B cell (primary cell): ENCODE measurements around the gene PTPN6. TPM values are rescaled to one million over a fixed set of nuclear protein-coding genes. Genes with fewer than 3 reads are reported as not detected.

ENCODE experiments used
- ATAC-seq: fragments of 200-7000 bp; cut with Tn5 transposase; one replicate; pipeline ENCODE4 v1.10.0; 2021; ENCODE audit warnings: low read depth, mild to moderate bottlenecking, moderate number of reproducible peaks, moderate library complexity
- CTCF ChIA-PET: fragments of 350-600 bp; sonication (Branson Sonifier 250); formaldehyde crosslinking; loops from one replicate; lab custom pipeline; 2021; ENCODE audit warnings: antibody characterized with exemption, inconsistent platforms; lab: Charles Lee
- POLR2A ChIA-PET: fragments of 350-600 bp; sonication (Branson Sonifier 250); formaldehyde crosslinking; loops from one replicate; lab custom pipeline; 2021; ENCODE audit warnings: antibody characterized with exemption; lab: Charles Lee
- DNase-seq: peaks from one replicate; pipeline ENCODE4 v3.0.0; 2013
- H2AFZ ChIP-seq: 2 replicates; pipeline ENCODE4 v1.6.1; 2012; ENCODE audit warnings: mild to moderate bottlenecking, low read depth, low read length; ENCODE audit not compliant: insufficient read depth, poor library complexity, severe bottlenecking
- H3K27ac ChIP-seq, 2 donors: 1 replicate in 1 of 2; 2 replicates in 1 of 2; pipeline ENCODE4 v1.5.1; 2012 to 2013; ENCODE audit warnings: low read length in 2 of 2, mild to moderate bottlenecking in 2 of 2, moderate library complexity in 1 of 2
- H3K27me3 ChIP-seq, 4 experiments: fragments of 200-600 bp in 1 of 4; sonication (generic) in 1 of 4; replicated peaks in 1 of 4; 1 replicate in 2 of 4; 2 replicates in 2 of 4; pipeline versions ENCODE4 v1.6.1 to v1.7.0; 2013 to 2016; ENCODE audit warnings: low read length in 3 of 4, mild to moderate bottlenecking in 2 of 4, mixed read lengths in 1 of 4, moderate library complexity in 1 of 4; ENCODE audit not compliant: insufficient read depth in 4 of 4, control insufficient read depth in 3 of 4; ENCODE audit errors: control extremely low read depth in 1 of 4
- H3K36me3 ChIP-seq, 2 experiments: replicated peaks in 1 of 2; 1 replicate in 1 of 2; 2 replicates in 1 of 2; pipeline versions ENCODE4 v1.6.1 to v1.7.1; 2013; ENCODE audit warnings: low read length in 1 of 2; ENCODE audit not compliant: insufficient read depth in 2 of 2, control insufficient read depth in 1 of 2; ENCODE audit errors: control extremely low read depth in 1 of 2, extremely low read depth in 1 of 2
- H3K4me1 ChIP-seq, 2 donors: fragments of 200-600 bp in 1 of 2; sonication (generic) in 1 of 2; 1 replicate in 1 of 2; 2 replicates in 1 of 2; pipeline versions ENCODE4 v1.5.1 to v1.6.1; 2013 to 2017; ENCODE audit warnings: low read length in 2 of 2; ENCODE audit not compliant: control insufficient read depth in 2 of 2, insufficient read depth in 2 of 2
- H3K4me2 ChIP-seq: replicated peaks from 2 replicates; pipeline ENCODE3; 2012; ENCODE audit warnings: mild to moderate bottlenecking, low read depth, low read length; ENCODE audit not compliant: poor library complexity, severe bottlenecking
- H3K4me3 ChIP-seq, 5 experiments: fragments of 200-600 bp in 1 of 5; sonication (generic) in 1 of 5; 1 replicate in 3 of 5; 2 replicates in 2 of 5; pipeline versions ENCODE4 v1.5.1 to v1.7.0; 2011 to 2016; ENCODE audit warnings: low read length in 4 of 5, mild to moderate bottlenecking in 4 of 5, low read depth in 2 of 5, control low read depth in 1 of 5, moderate library complexity in 1 of 5; ENCODE audit not compliant: insufficient read depth in 1 of 5; ENCODE audit errors: control extremely low read depth in 1 of 5, extremely low read depth in 1 of 5
- H3K79me2 ChIP-seq: fragments of 200-600 bp; sonication (generic); one replicate; pipeline ENCODE4 v1.6.0; 2016; ENCODE audit warnings: low read length; ENCODE audit not compliant: control insufficient read depth, insufficient read depth
- H3K9ac ChIP-seq: fragments of 200-600 bp; sonication (generic); 2 replicates; pipeline ENCODE4 v1.6.1; 2017; ENCODE audit warnings: mild to moderate bottlenecking, low read length, moderate library complexity
- H3K9me3 ChIP-seq, 3 donors: one replicate each; pipeline versions ENCODE4 v1.6.1 to v1.7.1; 2013; ENCODE audit warnings: low read length in 2 of 3; ENCODE audit not compliant: control insufficient read depth in 2 of 3, insufficient read depth in 1 of 3; ENCODE audit errors: control extremely low read depth in 1 of 3
- H4K20me1 ChIP-seq: 2 replicates; pipeline ENCODE4 v1.6.0; 2012; ENCODE audit warnings: mild to moderate bottlenecking, low read length; ENCODE audit not compliant: insufficient read depth, control insufficient read depth, poor library complexity, severe bottlenecking
- H3K27ac Mint-ChIP-seq: one replicate; pipeline ENCODE4 v1.8.0; 2021; ENCODE audit warnings: mixed read lengths
- H3K27me3 Mint-ChIP-seq: one replicate; pipeline ENCODE4 v1.8.0; 2021; ENCODE audit warnings: mixed read lengths
- H3K4me1 Mint-ChIP-seq: one replicate; pipeline ENCODE4 v1.8.0; 2021; ENCODE audit warnings: mixed read lengths
- H3K4me3 Mint-ChIP-seq: one replicate; pipeline ENCODE4 v1.8.0; 2021; ENCODE audit warnings: mixed read lengths
- H3K9me3 Mint-ChIP-seq: one replicate; pipeline ENCODE4 v1.8.0; 2022; ENCODE audit warnings: mixed read lengths; ENCODE audit not compliant: insufficient read depth
- EZH2 ChIP-seq: IDR thresholded peaks from 2 replicates; pipeline ENCODE4 v1.6.1; 2012; ENCODE audit warnings: borderline replicate concordance, low read depth, mild to moderate bottlenecking, moderate library complexity, low read length; ENCODE audit not compliant: insufficient read depth, poor library complexity, severe bottlenecking
- WGBS: methylation state at CpG from one replicate; pipeline ENCODE4 v1.1.5; 2013; ENCODE audit warnings: missing lambda C conversion rate; ENCODE audit not compliant: insufficient coverage; 5-methylcytosine and 5-hydroxymethylcytosine counted together
- intact Hi-C: fragments of 100-400 bp; cut with micrococcal nuclease; formaldehyde crosslinking; loops from one replicate; pipeline ENCODE4 v1.10.0; 2022
- polyA plus RNA-seq: library from polyadenylated mRNA; depleted of rRNA; stranded (reverse); fragments of >200 nt; gene quantifications from 2 replicates; pipeline ENCODE4 v1.2.3, GENCODE V29; 2012
- total RNA-seq, 2 donors: library from RNA; stranded (reverse); fragments of 120-200 nt in 1 of 2; gene quantifications; 1 replicate in 1 of 2; 2 replicates in 1 of 2; pipeline versions ENCODE4 v1.2.3 to v1.2.4, GENCODE V29; 2013 to 2022
- TF ChIP-seq, protein P1 (sequence below): fragments of 200-600 bp; IDR thresholded peaks from one replicate; pipeline ENCODE4 v1.8.0; 2022; ENCODE audit warnings: antibody characterized with exemption, mild to moderate bottlenecking

Gene PTPN6
- total and polyA plus RNA-seq, 2 donors (not counting 1 experiment from before 2014, with no cell fraction given) = 312 to 874 TPM

- Mint-ChIP-seq H3K27ac (no peak overlapping the region), H3K27me3 (no peaks in the 10 kb centered on the region), H3K9me3 (no peaks in the 10 kb centered on the region), H3K4me1 (no peaks in the 10 kb centered on the region), H3K4me3 (no peak overlapping the region)
- H3K27me3 ChIP-seq = no peaks in the 10 kb centered on the region
- no peak overlapping the region for H3K4me2 ChIP-seq
- no peak overlapping the region for H3K27ac ChIP-seq
- intact Hi-C loops = no loop called here
- WGBS = 98% methylated on average over 6 of the region's 6 CpGs
- ChIA-PET CTCF (no interaction called here), POLR2A (no interaction called here)
- peaks cover 1 to 82% of the 10 kb centered on the region in 2 experiments for H3K36me3 ChIP-seq
- H2AFZ ChIP-seq = no peak overlapping the region
- no peak overlapping the region for H3K4me3 ChIP-seq
- no peak for TF ChIP-seq EZH2
- TF ChIP-seq, protein P1, sequence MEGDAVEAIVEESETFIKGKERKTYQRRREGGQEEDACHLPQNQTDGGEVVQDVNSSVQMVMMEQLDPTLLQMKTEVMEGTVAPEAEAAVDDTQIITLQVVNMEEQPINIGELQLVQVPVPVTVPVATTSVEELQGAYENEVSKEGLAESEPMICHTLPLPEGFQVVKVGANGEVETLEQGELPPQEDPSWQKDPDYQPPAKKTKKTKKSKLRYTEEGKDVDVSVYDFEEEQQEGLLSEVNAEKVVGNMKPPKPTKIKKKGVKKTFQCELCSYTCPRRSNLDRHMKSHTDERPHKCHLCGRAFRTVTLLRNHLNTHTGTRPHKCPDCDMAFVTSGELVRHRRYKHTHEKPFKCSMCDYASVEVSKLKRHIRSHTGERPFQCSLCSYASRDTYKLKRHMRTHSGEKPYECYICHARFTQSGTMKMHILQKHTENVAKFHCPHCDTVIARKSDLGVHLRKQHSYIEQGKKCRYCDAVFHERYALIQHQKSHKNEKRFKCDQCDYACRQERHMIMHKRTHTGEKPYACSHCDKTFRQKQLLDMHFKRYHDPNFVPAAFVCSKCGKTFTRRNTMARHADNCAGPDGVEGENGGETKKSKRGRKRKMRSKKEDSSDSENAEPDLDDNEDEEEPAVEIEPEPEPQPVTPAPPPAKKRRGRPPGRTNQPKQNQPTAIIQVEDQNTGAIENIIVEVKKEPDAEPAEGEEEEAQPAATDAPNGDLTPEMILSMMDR = no peak
- DNase-seq (no peak), ATAC-seq (no peak)
- H3K4me1 ChIP-seq = no peaks in the 10 kb centered on the region
- peaks cover 14% of the 10 kb centered on the region for H4K20me1 ChIP-seq
- H3K79me2 ChIP-seq = peaks cover 8% of the 10 kb centered on the region
- H3K9me3 ChIP-seq = no peaks in the 10 kb centered on the region
- H3K9ac ChIP-seq = no peak overlapping the region
These were observed 27.9 kb downstream of the PTPN6 start for GRCh38 chr12:6979021-6979420.

GRCh38 chr12:6979453-6979852 lies 28.3 kb downstream of the PTPN6 start:
- H3K4me3 Mint-ChIP-seq = no peak overlapping the region
- Histone ChIP-seq H4K20me1 (peaks cover 10% of the 10 kb centered on the region), H3K4me2 (no peak overlapping the region), H3K9me3 (no peaks in the 10 kb centered on the region), H3K27ac (no peak overlapping the region), H3K4me3 (no peak overlapping the region), H3K36me3 (peaks cover 1 to 78% of the 10 kb centered on the region in 2 experiments), H3K27me3 (no peaks in the 10 kb centered on the region), H3K79me2 (peaks cover 7% of the 10 kb centered on the region), H3K4me1 (no peaks in the 10 kb centered on the region), H3K9ac (no peak overlapping the region), H2AFZ (no peak overlapping the region)
- ChIA-PET POLR2A (no interaction called here), CTCF (no interaction called here)
- intact Hi-C loops = no loop called here
- 94% methylated on average over 3 of the region's 3 CpGs for WGBS
- H3K27me3 Mint-ChIP-seq = no peaks in the 10 kb centered on the region
- no peak for DNase-seq
- TF ChIP-seq EZH2 = no peak
- TF ChIP-seq, protein P1 = no peak
- no peaks in the 10 kb centered on the region for H3K9me3 Mint-ChIP-seq
- H3K27ac Mint-ChIP-seq = no peak overlapping the region
- no peak for ATAC-seq
- no peaks in the 10 kb centered on the region for H3K4me1 Mint-ChIP-seq
